Sciatic nerve (tissue), 1 donor: Measurements from ENCODE around the gene NPFFR1. TPM values are rescaled to one million over a fixed set of nuclear protein-coding genes. Genes with fewer than 3 reads are reported as not detected.

Experiments used
- total RNA-seq: library from RNA; stranded (reverse); fragmentation: NEBNext Ultra II Directional; extraction: Animal tissue kit (Norgen Biotek cat#: 25700); gene quantifications from one replicate; pipeline ENCODE4 v1.2.1, GENCODE V29; 2021
- donor health status: DM: no; HTN: no; CAD: no.

Gene NPFFR1
- total RNA-seq, 1 donor from 2014 or later: 4.8 TPM

Other genes with a start within 250 kb of the NPFFR1 start
- 6.7 TPM for gene MACROH2A2, start 231.2 kb downstream of the NPFFR1 start, total RNA-seq
- 14.1 TPM for gene AIFM2, start 151.2 kb downstream of the NPFFR1 start, total RNA-seq
- gene TYSND1, start 137.3 kb downstream of the NPFFR1 start, total RNA-seq: 10.6 TPM
- 122 TPM for gene SAR1A, start 113.5 kb downstream of the NPFFR1 start, total RNA-seq
- 114 TPM for gene PPA1, start 50.6 kb downstream of the NPFFR1 start, total RNA-seq
- gene LRRC20, start 98.6 kb upstream of the NPFFR1 start, total RNA-seq: 5.1 TPM
- gene EIF4EBP2, start 120.1 kb upstream of the NPFFR1 start, total RNA-seq: 57.8 TPM
- gene NODAL, start 157.7 kb upstream of the NPFFR1 start, total RNA-seq: not detected
- gene PALD1, start 194.8 kb upstream of the NPFFR1 start, total RNA-seq: 7.8 TPM